Measurements from ENCODE around the gene PLXND1. TPM values are rescaled to one million over a fixed set of nuclear protein-coding genes. Genes with fewer than 3 reads are reported as not detected.

The PLXND1 gene
- total and polyA plus RNA-seq, 12 donors, result 41.2 to 370 (median 138) TPM

GRCh38 chr3:129536804-129537203 is 69.7 kb downstream of the PLXND1 start:
- H3K4me3 ChIP-seq, result no peak overlapping the region
- H3K4me1 ChIP-seq (replicated peaks in 1 of 2), result peaks cover 0 to 5% of the 10 kb centered on the region in 2 donors
- no peak for DNase-seq
- TF ChIP-seq POLR2A (IDR thresholded peaks at IDR 0.05), result no peak
- TF ChIP-seq CTCF (IDR thresholded peaks at IDR 0.05), result no peak
- no peaks in the 10 kb centered on the region for H3K27me3 ChIP-seq
- no peak overlapping the region for H3K27ac ChIP-seq
- intact Hi-C loops (cut with DNase I), result no loop called here
- H3K9me3 ChIP-seq (replicated peaks in 1 of 3), result no peaks in the 10 kb centered on the region
- no peaks in the 10 kb centered on the region for H3K36me3 ChIP-seq (replicated peaks in 1 of 2)
- WGBS, 4 donors, result 92 to 100% (median 94%) methylated on average over 2 to 3 of the region's 3 CpGs

GRCh38 chr3:129536374-129536667 is 70.2 kb downstream of the PLXND1 start:
- Histone ChIP-seq H3K9me3 (replicated peaks in 1 of 3) (no peaks in the 10 kb centered on the region), H3K27me3 (no peaks in the 10 kb centered on the region), H3K4me1 (replicated peaks in 1 of 2) (peaks cover 0 to 5% of the 10 kb centered on the region in 2 donors), H3K4me3 (no peak overlapping the region), H3K27ac (no peak overlapping the region), H3K36me3 (replicated peaks in 1 of 2) (no peaks in the 10 kb centered on the region)
- intact Hi-C loops (cut with DNase I), result no loop called here
- 64 to 84% (median 76%) methylated on average over 2 of the region's 2 CpGs for WGBS, 4 donors
- DNase-seq, result no peak
- TF ChIP-seq CTCF (IDR thresholded peaks at IDR 0.05) (no peak), POLR2A (IDR thresholded peaks at IDR 0.05) (no peak)

GRCh38 chr3:129535075-129535474 is 71.4 kb downstream of the PLXND1 start:
- no peak for DNase-seq
- intact Hi-C loops (cut with DNase I), result no loop called here

GRCh38 chr3:129534428-129535027 is 71.9 kb downstream of the PLXND1 start:
- Histone ChIP-seq H3K4me3 (no peak overlapping the region), H3K27me3 (no peaks in the 10 kb centered on the region), H3K27ac (no peak overlapping the region), H3K4me1 (replicated peaks in 1 of 2) (peaks cover 0 to 5% of the 10 kb centered on the region in 2 donors), H3K36me3 (replicated peaks in 1 of 2) (no peaks in the 10 kb centered on the region), H3K9me3 (replicated peaks in 1 of 3) (no peaks in the 10 kb centered on the region)
- DNase-seq, result peak in 4 of 7 donors; percentile 42 to 47 (median 46)
- WGBS, 4 donors, result 79 to 90% (median 89%) methylated on average over 3 to 4 of the region's 4 CpGs
- intact Hi-C loops (cut with DNase I), result no loop called here
- TF ChIP-seq CTCF (IDR thresholded peaks at IDR 0.05), result no peak
- no peak for TF ChIP-seq POLR2A (IDR thresholded peaks at IDR 0.05)

More at GRCh38 chr3:129535075-129535474, 71.4 kb downstream of the PLXND1 start:
- no peak overlapping the region for H3K4me3 ChIP-seq
- H3K4me1 ChIP-seq (replicated peaks in 1 of 2), result peaks cover 0 to 5% of the 10 kb centered on the region in 2 donors
- no peak overlapping the region for H3K27ac ChIP-seq
- no peaks in the 10 kb centered on the region for H3K36me3 ChIP-seq (replicated peaks in 1 of 2)
- TF ChIP-seq CTCF (IDR thresholded peaks at IDR 0.05) (no peak), POLR2A (IDR thresholded peaks at IDR 0.05) (no peak)
- WGBS, 4 donors, result 78 to 100% (median 94%) methylated on average over 1 of the region's 1 CpG
- H3K9me3 ChIP-seq (replicated peaks in 1 of 3), result no peaks in the 10 kb centered on the region
- H3K27me3 ChIP-seq, result no peaks in the 10 kb centered on the region

All from adrenal gland (tissue), 12 donors.